MM.1S (cell line): ENCODE results near the gene NTRK1.
A peak's percentile ranks its signal among the peaks of the same experiment; 100 is the strongest.

Experiments used
- DNase-seq: peaks from one replicate; pipeline ENCODE4 v3.0.0-alpha.2; 2015
- H2AFZ ChIP-seq: fragments of 300-600 bp; sonication (generic); 2 replicates; pipeline ENCODE4 v1.6.0; 2016; ENCODE audit warnings: antibody characterized with exemption, low read length
- H3F3A ChIP-seq: fragments of 300-600 bp; sonication (generic); 2 replicates; pipeline ENCODE4 v1.6.1; 2016; ENCODE audit warnings: mild to moderate bottlenecking, antibody characterized with exemption, low read length, moderate library complexity, mixed read lengths; ENCODE audit not compliant: insufficient read depth
- H3K27ac ChIP-seq: fragments of 300-600 bp; sonication (generic); 2 replicates; pipeline ENCODE4 v1.5.1; 2016; ENCODE audit warnings: mild to moderate bottlenecking, low read length
- H3K27me3 ChIP-seq: fragments of 300-600 bp; sonication (generic); replicated peaks from 2 replicates; pipeline ENCODE4 v1.6.0; 2016; ENCODE audit warnings: low read length; ENCODE audit not compliant: insufficient read depth
- H3K36me3 ChIP-seq: fragments of 300-600 bp; sonication (generic); replicated peaks from 2 replicates; pipeline ENCODE4 v1.6.1; 2016; ENCODE audit warnings: mild to moderate bottlenecking, low read length, mixed read lengths; ENCODE audit not compliant: insufficient read depth
- H3K4me1 ChIP-seq: fragments of 300-600 bp; sonication (generic); 2 replicates; pipeline ENCODE4 v1.6.1; 2016; ENCODE audit warnings: low read length, mixed read lengths
- H3K4me2 ChIP-seq: fragments of 300-600 bp; sonication (generic); 2 replicates; pipeline ENCODE4 v1.6.0; 2016; ENCODE audit warnings: low read depth, low read length
- H3K4me3 ChIP-seq: fragments of 300-600 bp; sonication (generic); 2 replicates; pipeline ENCODE4 v1.5.1; 2016; ENCODE audit warnings: low read length, mixed read lengths
- H3K79me2 ChIP-seq: fragments of 300-600 bp; sonication (generic); 2 replicates; pipeline ENCODE4 v1.6.1; 2016; ENCODE audit warnings: mixed run types, low read length, mixed read lengths
- H3K9ac ChIP-seq: fragments of 300-600 bp; sonication (generic); 2 replicates; pipeline ENCODE4 v1.6.1; 2016; ENCODE audit warnings: low read length, mixed read lengths
- H3K9me2 ChIP-seq: fragments of 300-600 bp; sonication (generic); replicated peaks from 2 replicates; pipeline ENCODE4 v1.6.1; 2016; ENCODE audit warnings: mild to moderate bottlenecking, low read length, mixed read lengths; ENCODE audit not compliant: insufficient read depth
- H3K9me3 ChIP-seq: fragments of 300-600 bp; sonication (generic); replicated peaks from 2 replicates; pipeline ENCODE4 v1.6.1; 2016; ENCODE audit warnings: mild to moderate bottlenecking, low read length, mixed read lengths; ENCODE audit not compliant: insufficient read depth
- H4K20me1 ChIP-seq: fragments of 300-600 bp; sonication (generic); 2 replicates; pipeline ENCODE4 v1.6.1; 2016; ENCODE audit warnings: mild to moderate bottlenecking, low read length, moderate library complexity, mixed read lengths; ENCODE audit not compliant: insufficient read depth
- EZH2 ChIP-seq: fragments of 300-600 bp; sonication (generic); optimal IDR thresholded peaks from 2 replicates; pipeline ENCODE3; 2017; ENCODE audit warnings: low read depth, mild to moderate bottlenecking, antibody characterized with exemption, low read length, mixed read lengths
- EZH2phosphoT487 ChIP-seq: fragments of 300-600 bp; sonication (generic); IDR thresholded peaks from 2 replicates; pipeline ENCODE4 v1.6.1; 2018; ENCODE audit warnings: antibody characterized with exemption, low read length
- TF ChIP-seq, protein P1 (sequence below): fragments of 300-600 bp; sonication (generic); IDR thresholded peaks from 2 replicates; pipeline ENCODE4 v1.5.1; 2016; ENCODE audit warnings: antibody characterized with exemption, low read length, mixed read lengths

NTRK1 gene

DNA sequence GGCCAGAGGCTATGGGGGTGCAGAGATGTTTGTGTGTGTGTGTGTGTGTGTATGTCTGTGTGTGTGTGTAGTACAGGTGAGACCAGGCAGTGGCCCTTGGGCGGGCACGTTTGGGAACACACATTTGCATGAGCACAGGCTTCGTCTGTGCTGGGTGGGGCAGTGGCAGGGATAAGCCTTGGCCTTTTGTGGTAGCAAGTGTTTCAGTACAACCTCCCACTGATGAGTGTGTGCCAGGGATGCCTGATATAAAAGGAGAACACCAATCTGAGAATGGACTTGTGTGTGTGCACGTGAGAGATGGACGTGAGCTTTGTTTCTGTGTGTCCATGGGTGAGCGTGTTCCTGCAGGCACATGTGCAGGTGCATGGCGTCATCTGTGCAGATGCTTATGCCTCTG, 3.0 kb downstream of the NTRK1 start:
- H3K36me3 ChIP-seq, result no peaks in the 10 kb centered on the region
- peaks cover 24% of the 10 kb centered on the region for H3K4me1 ChIP-seq
- no peak for TF ChIP-seq EZH2phosphoT487
- TF ChIP-seq, protein P1, sequence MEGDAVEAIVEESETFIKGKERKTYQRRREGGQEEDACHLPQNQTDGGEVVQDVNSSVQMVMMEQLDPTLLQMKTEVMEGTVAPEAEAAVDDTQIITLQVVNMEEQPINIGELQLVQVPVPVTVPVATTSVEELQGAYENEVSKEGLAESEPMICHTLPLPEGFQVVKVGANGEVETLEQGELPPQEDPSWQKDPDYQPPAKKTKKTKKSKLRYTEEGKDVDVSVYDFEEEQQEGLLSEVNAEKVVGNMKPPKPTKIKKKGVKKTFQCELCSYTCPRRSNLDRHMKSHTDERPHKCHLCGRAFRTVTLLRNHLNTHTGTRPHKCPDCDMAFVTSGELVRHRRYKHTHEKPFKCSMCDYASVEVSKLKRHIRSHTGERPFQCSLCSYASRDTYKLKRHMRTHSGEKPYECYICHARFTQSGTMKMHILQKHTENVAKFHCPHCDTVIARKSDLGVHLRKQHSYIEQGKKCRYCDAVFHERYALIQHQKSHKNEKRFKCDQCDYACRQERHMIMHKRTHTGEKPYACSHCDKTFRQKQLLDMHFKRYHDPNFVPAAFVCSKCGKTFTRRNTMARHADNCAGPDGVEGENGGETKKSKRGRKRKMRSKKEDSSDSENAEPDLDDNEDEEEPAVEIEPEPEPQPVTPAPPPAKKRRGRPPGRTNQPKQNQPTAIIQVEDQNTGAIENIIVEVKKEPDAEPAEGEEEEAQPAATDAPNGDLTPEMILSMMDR, result no peak
- TF ChIP-seq EZH2, result no peak
- H3K9ac ChIP-seq, result no peak overlapping the region
- H3K9me3 ChIP-seq, result no peaks in the 10 kb centered on the region
- H3K4me3 ChIP-seq, result no peak overlapping the region
- no peaks in the 10 kb centered on the region for H3K79me2 ChIP-seq
- peaks cover 48% of the 10 kb centered on the region for H3K27me3 ChIP-seq
- no peaks in the 10 kb centered on the region for H3F3A ChIP-seq
- H3K9me2 ChIP-seq, result no peaks in the 10 kb centered on the region
- H2AFZ ChIP-seq, result no peak overlapping the region
- no peaks in the 10 kb centered on the region for H4K20me1 ChIP-seq
- no peak overlapping the region for H3K27ac ChIP-seq
- peak overlapping the region; percentile 21; the same call in 1 of the 2 replicates for H3K4me2 ChIP-seq
- DNase-seq, result no peak

- no peaks in the 10 kb centered on the region for H4K20me1 ChIP-seq
- no peak overlapping the region for H3K9ac ChIP-seq
- no peaks in the 10 kb centered on the region for H3K9me2 ChIP-seq
- H3K9me3 ChIP-seq, result no peaks in the 10 kb centered on the region
- no peak overlapping the region for H3K27ac ChIP-seq
- peaks cover 43% of the 10 kb centered on the region for H3K27me3 ChIP-seq
- no peak overlapping the region for H2AFZ ChIP-seq
- TF ChIP-seq EZH2 (no peak), EZH2phosphoT487 (no peak)
- TF ChIP-seq, protein P1, result no peak
- H3F3A ChIP-seq, result no peaks in the 10 kb centered on the region
- no peaks in the 10 kb centered on the region for H3K79me2 ChIP-seq
- no peak overlapping the region for H3K4me3 ChIP-seq
- no peaks in the 10 kb centered on the region for H3K36me3 ChIP-seq
- H3K4me2 ChIP-seq, result no peak overlapping the region
- DNase-seq, result no peak
- H3K4me1 ChIP-seq, result peaks cover 18% of the 10 kb centered on the region
Observed at GRCh38 chr1:156864796-156865195, 4.1 kb downstream of the NTRK1 start.

DNA sequence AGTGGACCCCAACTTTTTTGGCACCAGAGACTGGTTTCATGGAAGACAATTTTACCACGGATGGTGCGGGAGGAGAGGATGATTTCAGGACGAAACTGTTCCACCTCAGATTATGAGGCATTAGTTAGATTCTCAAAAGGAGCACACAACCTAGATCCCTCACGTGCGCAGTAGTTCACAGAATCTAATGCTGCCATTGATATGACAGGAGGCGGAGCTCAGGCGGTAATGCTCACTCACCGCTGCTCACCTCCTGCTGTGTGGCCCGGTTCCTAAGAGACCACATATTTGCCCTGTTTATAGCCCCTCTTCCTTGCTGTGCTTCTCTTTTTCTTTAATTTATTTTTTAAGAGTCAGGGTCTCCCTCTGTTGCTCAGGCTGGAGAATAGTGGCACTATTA, 4.6 kb downstream of the NTRK1 start:
- Histone ChIP-seq H4K20me1 (no peaks in the 10 kb centered on the region), H3K36me3 (no peaks in the 10 kb centered on the region), H3K79me2 (no peaks in the 10 kb centered on the region), H3K27ac (no peak overlapping the region), H3F3A (no peaks in the 10 kb centered on the region), H2AFZ (no peak overlapping the region), H3K9ac (no peak overlapping the region), H3K4me1 (peaks cover 14% of the 10 kb centered on the region), H3K4me3 (no peak overlapping the region), H3K9me3 (no peaks in the 10 kb centered on the region), H3K4me2 (no peak overlapping the region), H3K27me3 (peaks cover 43% of the 10 kb centered on the region), H3K9me2 (no peaks in the 10 kb centered on the region)
- TF ChIP-seq EZH2 (no peak), EZH2phosphoT487 (no peak)
- TF ChIP-seq, protein P1, result no peak
- no peak for DNase-seq

GRCh38 chr1:156865865-156866248, 5.2 kb downstream of the NTRK1 start:
- no peak overlapping the region for H2AFZ ChIP-seq
- no peaks in the 10 kb centered on the region for H3F3A ChIP-seq
- H3K9me3 ChIP-seq, result no peaks in the 10 kb centered on the region
- H3K27me3 ChIP-seq, result peaks cover 43% of the 10 kb centered on the region
- DNase-seq, result no peak
- no peak overlapping the region for H3K27ac ChIP-seq
- no peak overlapping the region for H3K4me3 ChIP-seq
- no peaks in the 10 kb centered on the region for H3K36me3 ChIP-seq
- H3K9ac ChIP-seq, result no peak overlapping the region
- no peak overlapping the region for H3K4me2 ChIP-seq
- no peaks in the 10 kb centered on the region for H3K9me2 ChIP-seq
- H3K4me1 ChIP-seq, result peaks cover 11% of the 10 kb centered on the region; the same call in 1 of the 2 replicates
- H3K79me2 ChIP-seq, result no peaks in the 10 kb centered on the region
- H4K20me1 ChIP-seq, result no peaks in the 10 kb centered on the region
- TF ChIP-seq EZH2, result no peak
- no peak for TF ChIP-seq EZH2phosphoT487
- TF ChIP-seq, protein P1, result no peak
